Body of pancreas (tissue), 4 donors: ENCODE measurements around the gene BAG3.

Experiments
- CTCF ChIP-seq, 7 experiments: fragments of 450-650 bp in 4 of 7; fragments of 200-600 bp in 3 of 7; sonication (generic) in 3 of 7; IDR thresholded peaks; one replicate each; pipeline ENCODE4 v1.5.1; 2016 to 2019; ENCODE audit warnings: antibody characterized with exemption in 7 of 7
- POLR2A ChIP-seq, 3 donors: fragments of 450-650 bp; IDR thresholded peaks; one replicate each; pipeline ENCODE4 v1.6.1; 2016; ENCODE audit warnings: antibody characterized with exemption in 3 of 3, mild to moderate bottlenecking in 2 of 3

- TF ChIP-seq CTCF (IDR thresholded peaks at IDR 0.05) = no peak
- peak in 2 of 3 donors; percentile 11 to 18 for TF ChIP-seq POLR2A (IDR thresholded peaks at IDR 0.05)
These were observed 7.1 kb downstream of the BAG3 start for GRCh38 chr10:119658274-119658673.
